HFFc6 (cell line): ENCODE results near the gene ANKRA2. TPM values are rescaled to one million over a fixed set of nuclear protein-coding genes. Genes with fewer than 3 reads are reported as not detected.
A peak's percentile ranks its signal among the peaks of the same experiment; 100 is the strongest.

Experiments
- DNase-seq: peaks from one replicate; pipeline ENCODE4 v3.0.0-alpha.2; 2018
- H3K27ac Mint-ChIP-seq: 2 replicates; pipeline ENCODE4 v1.8.0; 2020; ENCODE audit warnings: mild to moderate bottlenecking, mixed read lengths
- H3K27me3 Mint-ChIP-seq: 2 replicates; pipeline ENCODE4 v1.8.0; 2021; ENCODE audit warnings: mild to moderate bottlenecking, moderate library complexity, mixed read lengths; ENCODE audit not compliant: insufficient read depth
- H3K36me3 Mint-ChIP-seq: 2 replicates; pipeline ENCODE4 v1.8.0; 2021; ENCODE audit warnings: low read depth, mixed read lengths
- H3K4me1 Mint-ChIP-seq: 2 replicates; pipeline ENCODE4 v1.8.0; 2020; ENCODE audit warnings: low read depth, mixed read lengths
- H3K4me3 Mint-ChIP-seq: 2 replicates; pipeline ENCODE4 v1.8.0; 2020; ENCODE audit warnings: mild to moderate bottlenecking, moderate library complexity, mixed read lengths
- H3K9me3 Mint-ChIP-seq: 2 replicates; pipeline ENCODE4 v1.8.0; 2020; ENCODE audit warnings: mild to moderate bottlenecking, mixed read lengths
- CTCF ChIP-seq: fragments of 200-600 bp; sonication (generic); IDR thresholded peaks from 2 replicates; pipeline ENCODE4 v1.5.0; 2021; ENCODE audit warnings: antibody characterized with exemption, mild to moderate bottlenecking
- total RNA-seq, 6 experiments: library from RNA; stranded (reverse); fragmentation: NEBNext Ultra II Directional; extraction: Animal tissue kit (Norgen Biotek cat#: 25700); gene quantifications; 2 replicates in 1 of 6; 3 replicates in 5 of 6; pipeline ENCODE4 v1.2.3, GENCODE V29; 2021

ANKRA2 gene
- total RNA-seq, 6 experiments from 2014 or later, result 12.5 to 15.1 (median 13.7) TPM

GRCh38 chr5:73565969-73566547 is 619 bp upstream of the ANKRA2 start:
- Mint-ChIP-seq H3K4me1 (peaks cover 30% of the 10 kb centered on the region), H3K27ac (peak overlapping the region; percentile 93), H3K27me3 (peaks cover 4% of the 10 kb centered on the region; the same call in 1 of the 2 replicates), H3K36me3 (no peaks in the 10 kb centered on the region; the same call in 1 of the 2 replicates), H3K4me3 (peak overlapping the region; percentile 95), H3K9me3 (no peaks in the 10 kb centered on the region)
- TF ChIP-seq CTCF, result no peak
- no peak for DNase-seq

- Mint-ChIP-seq H3K9me3 (no peaks in the 10 kb centered on the region), H3K4me1 (peaks cover 30% of the 10 kb centered on the region), H3K36me3 (peaks cover 5% of the 10 kb centered on the region), H3K4me3 (peak overlapping the region; percentile 95), H3K27ac (peak overlapping the region; percentile 93), H3K27me3 (peaks cover 4% of the 10 kb centered on the region; the same call in 1 of the 2 replicates)
- TF ChIP-seq CTCF, result no peak
- DNase-seq, result no peak
Observed at GRCh38 chr5:73564675-73565074, 764 bp downstream of the ANKRA2 start.

GRCh38 chr5:73564018-73564417 is 1.4 kb downstream of the ANKRA2 start:
- peak; percentile 4 for DNase-seq
- H3K9me3 Mint-ChIP-seq, result no peaks in the 10 kb centered on the region
- H3K36me3 Mint-ChIP-seq, result peaks cover 5% of the 10 kb centered on the region
- H3K4me3 Mint-ChIP-seq, result peak overlapping the region; percentile 95
- peaks cover 30% of the 10 kb centered on the region for H3K4me1 Mint-ChIP-seq
- H3K27ac Mint-ChIP-seq, result peak overlapping the region; percentile 93
- H3K27me3 Mint-ChIP-seq, result peaks cover 4% of the 10 kb centered on the region; the same call in 1 of the 2 replicates
- no peak for TF ChIP-seq CTCF

- H3K4me3 Mint-ChIP-seq, result no peak overlapping the region
- TF ChIP-seq CTCF, result peak; percentile 22; the same call in 1 of the 2 replicates
- H3K27me3 Mint-ChIP-seq, result no peaks in the 10 kb centered on the region
- no peaks in the 10 kb centered on the region for H3K9me3 Mint-ChIP-seq
- peaks cover 15% of the 10 kb centered on the region for H3K36me3 Mint-ChIP-seq
- H3K27ac Mint-ChIP-seq, result no peak overlapping the region
- H3K4me1 Mint-ChIP-seq, result peaks cover 20% of the 10 kb centered on the region
- no peak for DNase-seq
Observed at GRCh38 chr5:73558950-73559349, 6.5 kb downstream of the ANKRA2 start.

- H3K9me3 Mint-ChIP-seq, result no peaks in the 10 kb centered on the region
Observed at GRCh38 chr5:73552642-73553041, 12.8 kb downstream of the ANKRA2 start.

More at GRCh38 chr5:73552642-73553041, 12.8 kb downstream of the ANKRA2 start:
- Mint-ChIP-seq H3K4me1 (peaks cover 11% of the 10 kb centered on the region), H3K4me3 (no peak overlapping the region), H3K36me3 (peaks cover 11% of the 10 kb centered on the region; the same call in 1 of the 2 replicates), H3K27ac (no peak overlapping the region), H3K27me3 (no peaks in the 10 kb centered on the region)
- no peak for TF ChIP-seq CTCF
- no peak for DNase-seq
